Measurements from ENCODE around the gene ST3GAL6.

The ST3GAL6 gene

DNA sequence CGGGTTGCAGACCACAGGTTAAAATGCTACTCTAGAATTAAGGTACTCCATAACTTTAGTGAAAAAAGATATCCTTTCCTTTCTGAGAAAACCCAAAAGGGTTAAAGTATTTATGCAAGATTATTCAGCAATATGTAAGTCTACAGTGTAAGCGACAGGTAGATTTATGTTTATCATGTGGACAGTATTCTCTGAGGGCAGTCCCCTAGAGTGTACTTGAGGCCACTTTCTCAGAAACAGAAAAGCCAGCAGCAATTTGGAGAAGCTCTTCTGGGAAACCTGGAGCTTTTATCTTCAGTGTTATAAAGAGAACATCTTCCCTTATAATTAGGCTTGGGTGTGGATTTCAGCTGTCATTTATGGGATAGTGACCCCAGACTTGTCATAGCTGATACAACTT, 8.9 kb downstream of the ST3GAL6 start:
- Histone ChIP-seq H3F3A (ENCODE audit: control insufficient read depth, insufficient read depth) (no peaks in the 10 kb centered on the region), H3K4me2 (ENCODE audit: low read length) (no peak overlapping the region), H3K9me2 (replicated peaks; ENCODE audit: control insufficient read depth, low read length) (no peaks in the 10 kb centered on the region), H3K4me3 (ENCODE audit: low read length) (no peak overlapping the region), H3K79me2 (ENCODE audit: control insufficient read depth, low read length) (no peaks in the 10 kb centered on the region; the same call in 1 of the 2 replicates), H3K9me3 (ENCODE audit: control insufficient read depth, insufficient read depth, low read length) (no peaks in the 10 kb centered on the region), H3K4me1 (ENCODE audit: control insufficient read depth, low read length) (peaks cover 18% of the 10 kb centered on the region), H4K20me1 (ENCODE audit: control insufficient read depth, insufficient read depth, low read depth, low read length) (no peaks in the 10 kb centered on the region), H3K36me3 (ENCODE audit: control insufficient read depth, low read length) (peaks cover 69% of the 10 kb centered on the region), H3K27ac (ENCODE audit: low read depth, low read length) (no peak overlapping the region), H3K27me3 (ENCODE audit: control insufficient read depth, low read length) (no peaks in the 10 kb centered on the region)
- TF ChIP-seq, protein P1, sequence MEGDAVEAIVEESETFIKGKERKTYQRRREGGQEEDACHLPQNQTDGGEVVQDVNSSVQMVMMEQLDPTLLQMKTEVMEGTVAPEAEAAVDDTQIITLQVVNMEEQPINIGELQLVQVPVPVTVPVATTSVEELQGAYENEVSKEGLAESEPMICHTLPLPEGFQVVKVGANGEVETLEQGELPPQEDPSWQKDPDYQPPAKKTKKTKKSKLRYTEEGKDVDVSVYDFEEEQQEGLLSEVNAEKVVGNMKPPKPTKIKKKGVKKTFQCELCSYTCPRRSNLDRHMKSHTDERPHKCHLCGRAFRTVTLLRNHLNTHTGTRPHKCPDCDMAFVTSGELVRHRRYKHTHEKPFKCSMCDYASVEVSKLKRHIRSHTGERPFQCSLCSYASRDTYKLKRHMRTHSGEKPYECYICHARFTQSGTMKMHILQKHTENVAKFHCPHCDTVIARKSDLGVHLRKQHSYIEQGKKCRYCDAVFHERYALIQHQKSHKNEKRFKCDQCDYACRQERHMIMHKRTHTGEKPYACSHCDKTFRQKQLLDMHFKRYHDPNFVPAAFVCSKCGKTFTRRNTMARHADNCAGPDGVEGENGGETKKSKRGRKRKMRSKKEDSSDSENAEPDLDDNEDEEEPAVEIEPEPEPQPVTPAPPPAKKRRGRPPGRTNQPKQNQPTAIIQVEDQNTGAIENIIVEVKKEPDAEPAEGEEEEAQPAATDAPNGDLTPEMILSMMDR (IDR thresholded peaks at IDR 0.05; ENCODE audit: low read depth, low read length, poor library complexity, severe bottlenecking), result no peak
- no peak for TF ChIP-seq EZH2phosphoT487 (IDR thresholded peaks at IDR 0.05; ENCODE audit: borderline replicate concordance, low read length)

DNA sequence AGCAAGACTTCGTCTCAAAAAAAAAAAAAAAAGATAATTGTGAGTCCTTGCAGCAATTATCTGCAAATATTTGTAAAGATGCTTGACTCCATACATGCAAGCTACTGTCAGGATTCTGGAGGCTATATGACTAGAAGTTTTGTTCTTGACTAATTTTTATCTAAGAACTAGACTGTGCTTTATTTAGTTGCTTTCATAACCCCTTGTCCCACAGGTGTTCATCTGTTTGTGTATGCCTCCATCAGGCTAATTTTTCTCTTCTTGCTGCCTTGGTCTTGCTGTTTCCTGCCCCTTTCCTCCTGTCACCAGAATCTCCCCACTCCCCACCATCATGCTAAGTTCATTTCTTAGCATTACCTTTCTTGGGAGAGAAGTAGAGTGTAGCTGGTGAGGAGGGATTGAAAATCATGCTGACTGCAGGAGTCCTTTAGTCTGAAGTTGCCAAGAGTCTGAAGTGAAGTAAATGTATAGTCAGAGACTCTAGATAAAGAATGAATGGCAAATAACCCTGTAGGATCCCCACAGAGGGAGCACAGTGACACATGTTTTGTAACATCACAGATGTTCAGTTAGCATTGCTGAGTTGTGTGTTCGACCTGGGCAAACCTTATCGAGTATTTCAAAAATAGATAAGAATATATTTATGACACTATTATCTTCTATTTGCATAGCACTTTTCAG, 12.5 kb downstream of the ST3GAL6 start:
- no peaks in the 10 kb centered on the region for H4K20me1 ChIP-seq (ENCODE audit: control insufficient read depth, insufficient read depth, low read depth, low read length)
- peaks cover 76% of the 10 kb centered on the region for H3K36me3 ChIP-seq (ENCODE audit: control insufficient read depth, low read length)
- no peaks in the 10 kb centered on the region for H3K9me3 ChIP-seq (ENCODE audit: control insufficient read depth, insufficient read depth, low read length)
- no peak for TF ChIP-seq EZH2phosphoT487 (IDR thresholded peaks at IDR 0.05; ENCODE audit: borderline replicate concordance, low read length)
- TF ChIP-seq, protein P1 (IDR thresholded peaks at IDR 0.05; ENCODE audit: low read depth, low read length, poor library complexity, severe bottlenecking), result no peak
- no peak overlapping the region for H3K27ac ChIP-seq (ENCODE audit: low read depth, low read length)
- no peaks in the 10 kb centered on the region for H3K27me3 ChIP-seq (ENCODE audit: control insufficient read depth, low read length)
- no peaks in the 10 kb centered on the region for H3K79me2 ChIP-seq (ENCODE audit: control insufficient read depth, low read length)
- peaks cover 11% of the 10 kb centered on the region for H3K4me1 ChIP-seq (ENCODE audit: control insufficient read depth, low read length)
- no peak overlapping the region for H3K4me2 ChIP-seq (ENCODE audit: low read length)
- no peaks in the 10 kb centered on the region for H3K9me2 ChIP-seq (replicated peaks; ENCODE audit: control insufficient read depth, low read length)
- no peaks in the 10 kb centered on the region for H3F3A ChIP-seq (ENCODE audit: control insufficient read depth, insufficient read depth)
- no peak overlapping the region for H3K4me3 ChIP-seq (ENCODE audit: low read length)

DNA sequence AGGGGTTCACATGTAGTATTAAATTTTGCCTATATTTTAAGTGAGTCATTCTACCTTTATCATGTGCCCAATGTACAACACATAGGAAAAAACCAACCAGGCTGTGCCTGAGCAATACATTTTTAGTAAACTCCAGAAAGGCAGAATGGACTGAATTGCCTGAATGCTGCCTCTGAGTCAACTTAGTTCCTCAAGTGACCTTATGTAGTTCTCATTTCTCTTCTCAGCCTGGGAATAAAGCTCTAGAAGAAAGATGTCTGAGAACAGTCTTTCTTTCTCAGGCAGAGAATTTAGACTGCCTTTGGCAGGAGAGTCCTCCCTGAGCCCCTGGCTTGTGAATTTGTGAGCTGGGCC, 13.0 kb downstream of the ST3GAL6 start:
- H4K20me1 ChIP-seq (ENCODE audit: control insufficient read depth, insufficient read depth, low read depth, low read length), result no peaks in the 10 kb centered on the region
- no peaks in the 10 kb centered on the region for H3K79me2 ChIP-seq (ENCODE audit: control insufficient read depth, low read length)
- H3K9me2 ChIP-seq (replicated peaks; ENCODE audit: control insufficient read depth, low read length), result no peaks in the 10 kb centered on the region
- no peaks in the 10 kb centered on the region for H3F3A ChIP-seq (ENCODE audit: control insufficient read depth, insufficient read depth)
- H3K4me3 ChIP-seq (ENCODE audit: low read length), result no peak overlapping the region
- no peak overlapping the region for H3K4me2 ChIP-seq (ENCODE audit: low read length)
- H3K27ac ChIP-seq (ENCODE audit: low read depth, low read length), result no peak overlapping the region
- no peaks in the 10 kb centered on the region for H3K27me3 ChIP-seq (ENCODE audit: control insufficient read depth, low read length)
- H3K36me3 ChIP-seq (ENCODE audit: control insufficient read depth, low read length), result peaks cover 72% of the 10 kb centered on the region
- TF ChIP-seq EZH2phosphoT487 (IDR thresholded peaks at IDR 0.05; ENCODE audit: borderline replicate concordance, low read length), result no peak
- TF ChIP-seq, protein P1 (IDR thresholded peaks at IDR 0.05; ENCODE audit: low read depth, low read length, poor library complexity, severe bottlenecking), result no peak
- no peaks in the 10 kb centered on the region for H3K9me3 ChIP-seq (ENCODE audit: control insufficient read depth, insufficient read depth, low read length)
- H3K4me1 ChIP-seq (ENCODE audit: control insufficient read depth, low read length), result peaks cover 8% of the 10 kb centered on the region

Measured in DOHH2 (cell line).